Stimulated activated CD4-positive, alpha-beta T cell treated with anti-CD3 and anti-CD28 coated beads, Interleukin-2, amount 100 ng/mL, for 4 hours (primary cell): ENCODE measurements around the gene FADS1.

Experiments
- DNase-seq: peaks from one replicate; pipeline ENCODE4 v3.0.0-alpha.2; 2020; ENCODE audit warnings: low read depth

Gene FADS1

GRCh38 chr11:61760946-61761345 lies 55.9 kb downstream of the FADS1 start:
- no peak for DNase-seq

GRCh38 chr11:61757213-61757862 lies 59.5 kb downstream of the FADS1 start:
- DNase-seq: no peak

GRCh38 chr11:61756452-61757212 lies 60.2 kb downstream of the FADS1 start:
- DNase-seq: no peak

- no peak for DNase-seq
These were observed 60.7 kb downstream of the FADS1 start for GRCh38 chr11:61756147-61756451.

GRCh38 chr11:61754534-61755482 lies 62.0 kb downstream of the FADS1 start:
- no peak for DNase-seq

GRCh38 chr11:61753672-61754071 lies 63.1 kb downstream of the FADS1 start:
- DNase-seq: no peak

- no peak for DNase-seq
These were observed 63.8 kb downstream of the FADS1 start for GRCh38 chr11:61752925-61753521.

- DNase-seq: peak; percentile 16
These were observed 64.5 kb downstream of the FADS1 start, which contains the start of gene MYRF for GRCh38 chr11:61752117-61752924. MYRF (plus strand) TSS chr11:61752636; CDS start chr11:61752745, 109 bp downstream.

GRCh38 chr11:61751384-61751783 lies 65.4 kb downstream of the FADS1 start:
- no peak for DNase-seq

GRCh38 chr11:61750631-61751273 lies 66.1 kb downstream of the FADS1 start:
- no peak for DNase-seq
